Measurements from ENCODE around the gene NMNAT2. TPM values are rescaled to one million over a fixed set of nuclear protein-coding genes. Genes with fewer than 3 reads are reported as not detected.

The NMNAT2 gene
- total and polyA plus RNA-seq, 12 donors, result 0.35 to 6.1 (median 2.9) TPM

GRCh38 chr1:183251101-183251958 is 166.8 kb downstream of the NMNAT2 start:
- DNase-seq, result no peak
- Histone ChIP-seq H3K4me3 (no peak overlapping the region), H3K27ac (no peak overlapping the region), H3K4me1 (replicated peaks in 1 of 2) (no peaks in the 10 kb centered on the region), H3K9me3 (replicated peaks in 1 of 3) (peaks cover 0 to 5% (median 0%) of the 10 kb centered on the region in 3 donors), H3K27me3 (no peaks in the 10 kb centered on the region), H3K36me3 (replicated peaks in 1 of 2) (no peaks in the 10 kb centered on the region)
- TF ChIP-seq POLR2A (IDR thresholded peaks at IDR 0.05), result no peak
- TF ChIP-seq CTCF (IDR thresholded peaks at IDR 0.05), result no peak
- WGBS, 4 donors, result 89 to 93% (median 90%) methylated on average over 12 of the region's 12 CpGs
- intact Hi-C loops (cut with DNase I), result no loop called here

- Histone ChIP-seq H3K36me3 (replicated peaks in 1 of 2) (no peaks in the 10 kb centered on the region), H3K9me3 (replicated peaks in 1 of 3) (peaks cover 0 to 2% (median 0%) of the 10 kb centered on the region in 3 donors), H3K27me3 (no peaks in the 10 kb centered on the region), H3K4me1 (replicated peaks in 1 of 2) (no peaks in the 10 kb centered on the region), H3K4me3 (no peak overlapping the region), H3K27ac (no peak overlapping the region)
- WGBS, 4 donors, result 80 to 91% (median 82%) methylated on average over 5 of the region's 5 CpGs
- TF ChIP-seq POLR2A (IDR thresholded peaks at IDR 0.05) (no peak), CTCF (IDR thresholded peaks at IDR 0.05) (no peak)
- intact Hi-C loops (cut with DNase I), result no loop called here
- no peak for DNase-seq
These were observed 168.2 kb downstream of the NMNAT2 start for GRCh38 chr1:183249941-183250452.

DNA sequence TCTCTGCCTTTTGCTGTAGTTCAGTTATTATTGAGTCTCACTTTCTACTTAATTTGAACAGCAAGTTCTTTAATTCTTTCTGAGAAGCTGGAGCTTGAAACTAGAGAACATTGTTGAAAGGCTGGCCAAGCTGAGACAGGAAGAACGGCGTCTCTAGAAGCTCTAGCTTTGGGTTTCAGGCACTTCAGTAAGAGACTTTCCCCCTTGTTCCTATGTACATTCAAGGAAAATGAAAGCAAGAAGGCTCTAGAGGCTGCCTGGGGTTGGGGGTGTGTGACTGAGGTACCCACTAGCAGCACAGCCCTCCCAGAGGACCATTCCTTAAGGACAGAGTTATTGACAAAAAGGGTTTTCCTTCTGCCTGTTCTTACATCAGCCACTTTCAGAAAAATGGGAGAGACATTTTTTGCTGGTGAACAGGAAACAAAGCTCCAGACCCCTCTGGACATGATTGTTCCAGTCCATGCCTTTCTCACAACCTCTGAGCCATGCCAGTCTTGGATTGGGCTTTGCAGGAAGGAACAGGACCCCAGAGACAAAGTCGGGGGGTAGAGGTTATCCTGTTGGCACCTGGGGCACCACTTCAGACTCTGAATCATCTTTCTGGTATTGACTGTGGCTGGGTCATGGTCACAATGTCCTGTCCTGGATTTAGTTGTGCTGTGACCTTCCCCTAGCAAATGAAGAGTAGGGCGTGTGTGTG is 169.0 kb downstream of the NMNAT2 start:
- no peaks in the 10 kb centered on the region for H3K4me1 ChIP-seq (replicated peaks in 1 of 2)
- H3K4me3 ChIP-seq, result no peak overlapping the region
- DNase-seq, result no peak
- intact Hi-C loops (cut with DNase I), result no loop called here
- H3K27ac ChIP-seq, result no peak overlapping the region
- no peaks in the 10 kb centered on the region for H3K27me3 ChIP-seq
- H3K36me3 ChIP-seq (replicated peaks in 1 of 2), result no peaks in the 10 kb centered on the region
- no peaks in the 10 kb centered on the region for H3K9me3 ChIP-seq (replicated peaks in 1 of 3)
- WGBS, 4 donors, result 54 to 69% (median 63%) methylated on average over 4 of the region's 4 CpGs
- TF ChIP-seq POLR2A (IDR thresholded peaks at IDR 0.05) (no peak), CTCF (IDR thresholded peaks at IDR 0.05) (no peak)

DNA sequence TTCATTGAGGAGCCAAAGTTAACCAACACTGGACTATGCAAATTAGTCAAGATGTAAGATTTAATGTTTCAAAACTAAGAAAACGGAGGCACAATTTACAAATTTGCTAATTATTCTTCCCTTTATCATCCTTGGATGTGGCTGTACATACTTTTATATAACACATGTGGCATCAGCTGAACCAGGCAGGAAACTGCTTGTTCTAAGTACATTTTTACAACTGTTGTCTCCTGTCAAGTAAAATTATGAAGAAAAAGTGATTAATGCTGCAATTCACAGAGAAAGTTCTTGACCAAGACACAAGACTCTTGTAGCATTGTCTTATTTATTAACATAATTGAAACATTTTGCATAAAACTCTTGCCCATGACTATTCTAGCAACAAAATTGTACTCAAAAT is 170.2 kb downstream of the NMNAT2 start:
- WGBS, 4 donors, result 69 to 81% (median 78%) methylated on average over 1 of the region's 1 CpG
- H3K9me3 ChIP-seq (replicated peaks in 1 of 3), result no peaks in the 10 kb centered on the region
- intact Hi-C loops (cut with DNase I), result no loop called here
- H3K4me3 ChIP-seq, result no peak overlapping the region
- H3K27ac ChIP-seq, result no peak overlapping the region
- no peak for DNase-seq
- H3K4me1 ChIP-seq (replicated peaks in 1 of 2), result no peaks in the 10 kb centered on the region
- no peaks in the 10 kb centered on the region for H3K27me3 ChIP-seq
- H3K36me3 ChIP-seq (replicated peaks in 1 of 2), result no peaks in the 10 kb centered on the region
- no peak for TF ChIP-seq CTCF (IDR thresholded peaks at IDR 0.05)
- no peak for TF ChIP-seq POLR2A (IDR thresholded peaks at IDR 0.05)

All from adrenal gland (tissue), 12 donors.